Endothelial cell of umbilical vein (primary cell): ENCODE data around the gene MBOAT1. TPM values are rescaled to one million over a fixed set of nuclear protein-coding genes. Genes with fewer than 3 reads are reported as not detected.

Source experiments
- BruUV-seq: library from RNA; stranded (reverse); fragments of 400-500 nt; replicated peaks from 2 replicates; lab custom pipeline; 2021; lab: Mats Ljungman, UMichigan
- CTCF ChIA-PET: fragments of 300-600, 350-600 bp; sonication (Branson Sonifier 250); formaldehyde crosslinking; loops from one replicate; lab custom pipeline; 2021; ENCODE audit warnings: antibody characterized with exemption, inconsistent platforms; lab: Charles Lee
- POLR2A ChIA-PET: fragments of 300-600, 350-600 bp; sonication (Branson Sonifier 250); formaldehyde crosslinking; loops from one replicate; lab custom pipeline; 2021; ENCODE audit warnings: antibody characterized with exemption, inconsistent platforms; lab: Charles Lee
- DNase-seq: peaks from one replicate; pipeline ENCODE4 v3.0.0-alpha.2; 2011; ENCODE audit warnings: low read depth, low spot score
- FAIRE-seq: peaks from 2 replicates; lab custom pipeline; 2011; peaks lifted over from hg19 to GRCh38; lab: Jason Lieb, UNC
- H2AFZ ChIP-seq: 2 replicates; pipeline ENCODE4 v1.6.0; 2012; ENCODE audit warnings: low read depth, low read length, control low read depth, inconsistent platforms
- H3K27ac ChIP-seq: 2 replicates; pipeline ENCODE4 v1.5.1; 2011; ENCODE audit warnings: low read depth, mild to moderate bottlenecking, control low read depth, low read length, moderate library complexity; ENCODE audit not compliant: insufficient read depth
- H3K27me3 ChIP-seq, 2 experiments: 2 replicates each; pipeline versions ENCODE4 v1.6.0 to v1.6.1; 2011; ENCODE audit warnings: low read length in 2 of 2, mixed read lengths in 1 of 2; ENCODE audit not compliant: control insufficient read depth in 2 of 2, insufficient read depth in 2 of 2
- H3K36me3 ChIP-seq, 2 experiments: 2 replicates in 1 of 2; 3 replicates in 1 of 2; pipeline ENCODE4 v1.5.1; 2011; ENCODE audit warnings: low read length in 2 of 2, mild to moderate bottlenecking in 1 of 2, moderate library complexity in 1 of 2; ENCODE audit not compliant: control insufficient read depth in 2 of 2, insufficient read depth in 2 of 2; ENCODE audit errors: extremely low read depth in 1 of 2
- H3K4me1 ChIP-seq: 3 replicates; pipeline ENCODE4 v1.5.1; 2011; ENCODE audit warnings: mild to moderate bottlenecking, low read length; ENCODE audit not compliant: control insufficient read depth, insufficient read depth; ENCODE audit errors: extremely low read depth
- H3K4me2 ChIP-seq: 2 replicates; pipeline ENCODE4 v1.6.1; 2011; ENCODE audit warnings: low read length, control low read depth, mixed read lengths; ENCODE audit not compliant: insufficient read depth
- H3K4me3 ChIP-seq, 3 experiments: fragments of 200-600 bp in 1 of 3; sonication (generic), shearing (Covaris generic) in 1 of 3; replicated peaks in 1 of 3; 2 replicates each; pipeline ENCODE4 v1.5.1; 2011 to 2016; ENCODE audit warnings: control low read depth in 3 of 3, low read length in 3 of 3, mild to moderate bottlenecking in 2 of 3, inconsistent platforms in 1 of 3, low read depth in 1 of 3, moderate library complexity in 1 of 3; ENCODE audit not compliant: insufficient read depth in 1 of 3
- H3K79me2 ChIP-seq: 2 replicates; pipeline ENCODE4 v1.6.0; 2012; ENCODE audit warnings: low read length, inconsistent platforms; ENCODE audit not compliant: control insufficient read depth, insufficient read depth
- H3K9ac ChIP-seq: replicated peaks from 2 replicates; pipeline ENCODE3; 2011; ENCODE audit warnings: low read length, control low read depth; ENCODE audit not compliant: insufficient read depth; ENCODE audit errors: extremely low read depth
- H3K9me1 ChIP-seq: replicated peaks from 3 replicates; pipeline ENCODE4 v1.6.0; 2011; ENCODE audit warnings: mild to moderate bottlenecking, low read length; ENCODE audit not compliant: control insufficient read depth, insufficient read depth; ENCODE audit errors: extremely low read depth
- H3K9me3 ChIP-seq: replicated peaks from 2 replicates; pipeline ENCODE4 v1.5.1; 2012; ENCODE audit warnings: low read length, inconsistent platforms; ENCODE audit not compliant: control insufficient read depth, insufficient read depth
- H4K20me1 ChIP-seq: replicated peaks from 2 replicates; pipeline ENCODE3; 2011; ENCODE audit warnings: mild to moderate bottlenecking, low read length; ENCODE audit not compliant: control insufficient read depth, insufficient read depth; ENCODE audit errors: extremely low read depth
- CTCF ChIP-seq, 2 donors: IDR thresholded peaks; 1 replicate in 1 of 2; 2 replicates in 1 of 2; pipeline ENCODE4 v1.5.1; 2011; ENCODE audit warnings: low read length in 2 of 2, mild to moderate bottlenecking in 2 of 2, moderate library complexity in 2 of 2, control low read depth in 1 of 2, inconsistent platforms in 1 of 2, low read depth in 1 of 2; ENCODE audit not compliant: insufficient read depth in 1 of 2; ENCODE audit errors: extremely low read depth in 1 of 2
- EZH2 ChIP-seq: IDR thresholded peaks from 2 replicates; pipeline ENCODE4 v1.6.1; 2012; ENCODE audit warnings: borderline replicate concordance, low read depth, mild to moderate bottlenecking, moderate library complexity, low read length, inconsistent platforms; ENCODE audit not compliant: severe bottlenecking
- FOS ChIP-seq: IDR thresholded peaks from 2 replicates; pipeline ENCODE4 v1.6.1; 2011; ENCODE audit warnings: mild to moderate bottlenecking, low read length, moderate library complexity, borderline replicate concordance; ENCODE audit not compliant: insufficient read depth
- GATA2 ChIP-seq: IDR thresholded peaks from 2 replicates; pipeline ENCODE4 v1.7.0; 2011; ENCODE audit warnings: low read depth, mild to moderate bottlenecking, moderate library complexity, mixed read lengths, low read length; ENCODE audit not compliant: insufficient read length, insufficient read depth
- JUN ChIP-seq: IDR thresholded peaks from 2 replicates; pipeline ENCODE4 v1.6.1; 2011; ENCODE audit warnings: borderline replicate concordance, low read depth; ENCODE audit not compliant: insufficient read length, insufficient read depth
- MAX ChIP-seq: IDR thresholded peaks from 2 replicates; pipeline ENCODE4 v1.6.1; 2011; ENCODE audit not compliant: insufficient read depth, insufficient read length
- MYC ChIP-seq: IDR thresholded peaks from one replicate; pipeline ENCODE4 v1.6.1; 2011; ENCODE audit warnings: mild to moderate bottlenecking, low read depth, low read length
- POLR2A ChIP-seq: IDR thresholded peaks from 2 replicates; pipeline ENCODE4 v1.6.1; 2012; ENCODE audit warnings: low read depth, mild to moderate bottlenecking, control low read depth, low read length
- POLR2AphosphoS5 ChIP-seq: IDR thresholded peaks from 2 replicates; pipeline ENCODE4 v1.6.1; 2012; ENCODE audit warnings: low read depth, mild to moderate bottlenecking, control low read depth, low read length, moderate library complexity; ENCODE audit not compliant: insufficient read depth
- dilution Hi-C: fragments of 300-500 bp; cut with MboI; formaldehyde crosslinking; loops from one replicate; pipeline ENCODE4 v1.15.0; 2019; ENCODE audit warnings: low sequenced_read_pairs; ENCODE audit not compliant: extremely low pct_ligation_motif_present
- intact Hi-C: fragments of 100-400 bp; cut with micrococcal nuclease; formaldehyde crosslinking; loops from one replicate; pipeline ENCODE4 v1.10.0; 2022
- polyA plus RNA-seq, 4 experiments: library from polyadenylated mRNA; depleted of rRNA in 3 of 4; stranded (reverse) in 3 of 4; unstranded in 1 of 4; fragments of >200 nt; gene quantifications; 2 replicates each; pipeline versions ENCODE4 v1.2.1 to v1.2.3, GENCODE V29; 2011 to 2012; ENCODE audit warnings: missing spikeins in 1 of 4
- total RNA-seq: library from RNA; stranded (reverse); gene quantifications from 2 replicates; pipeline ENCODE4 v1.2.3, GENCODE V29; 2021

Gene MBOAT1
- total and polyA plus RNA-seq, 2 donors (not counting 3 experiments of a cell fraction or from before 2014, with no cell fraction given), result 2.1 to 5.4 TPM

- DNase-seq, result no peak
- Histone ChIP-seq H3K4me1 (no peaks in the 10 kb centered on the region), H3K9ac (no peak overlapping the region), H3K27ac (no peak overlapping the region), H3K4me2 (no peak overlapping the region), H3K27me3 (no peaks in the 10 kb centered on the region), H3K4me3 (no peak overlapping the region), H3K9me3 (no peaks in the 10 kb centered on the region), H3K9me1 (no peaks in the 10 kb centered on the region), H2AFZ (no peak overlapping the region), H3K79me2 (no peaks in the 10 kb centered on the region), H3K36me3 (no peaks in the 10 kb centered on the region), H4K20me1 (no peaks in the 10 kb centered on the region)
- BruUV-seq, result no TSS peak
- ChIA-PET POLR2A (no interaction called here), CTCF (interaction anchor here (1.1 kb wide), 1 partner anchor 14 kb away, joined by 4 read pairs; no protein-coding TSS in a partner anchor)
- FAIRE-seq, result no peak
- intact Hi-C loops (no loop called here), dilution Hi-C loops (no loop called here)
- TF ChIP-seq MAX (no peak), FOS (no peak), MYC (no peak), POLR2AphosphoS5 (no peak), JUN (no peak), EZH2 (no peak), CTCF (IDR thresholded peaks at IDR 0.05; ENCODE audit: extremely low read depth in 1 of 2, insufficient read depth in 1 of 2, low read depth in 1 of 2, low read length in 2 of 2) (no peak), POLR2A (no peak), GATA2 (no peak)
Measured at GRCh38 chr6:20162515-20162914, 49.8 kb downstream of the MBOAT1 start.
